A549 (cell line): ENCODE measurements around the gene TRAF3. TPM values are rescaled to one million over a fixed set of nuclear protein-coding genes. Genes with fewer than 3 reads are reported as not detected.

ENCODE experiments used
- ATAC-seq, 2 experiments: fragments of 200-7000 bp in 1 of 2; fragments of >200 bp in 1 of 2; cut with Nextera tagmentation in 1 of 2; cut with Tn5 transposase in 1 of 2; 3 replicates each; pipeline versions ENCODE4 v1.8.0 to v1.9.1; 2018 to 2020; ENCODE audit warnings: mild to moderate bottlenecking in 1 of 2, moderate library complexity in 1 of 2
- CTCF ChIA-PET: fragments of 300-600 bp; sonication (Branson Sonifier 250); formaldehyde crosslinking; extraction: SDS; loops from one replicate; lab custom pipeline; 2021; ENCODE audit warnings: antibody characterized with exemption, inconsistent platforms; lab: Yijun Ruan, JAX
- POLR2A ChIA-PET: fragments of 350-600 bp; formaldehyde crosslinking; extraction: SDS; loops from one replicate; lab custom pipeline; 2021; ENCODE audit warnings: antibody characterized with exemption, inconsistent platforms; lab: Yijun Ruan, JAX
- DNase-seq, 2 experiments: peaks; one replicate each; pipeline versions ENCODE4 v3.0.0 to v3.0.0-alpha.2; 2011 to 2016; ENCODE audit warnings: low read depth in 1 of 2, low spot score in 1 of 2
- FAIRE-seq: peaks from 2 replicates; lab custom pipeline; 2011; peaks lifted over from hg19 to GRCh38; lab: Jason Lieb, UNC
- H3K27ac ChIP-seq, 2 experiments: fragments of >200 bp; sonication (Bioruptor Twin); formaldehyde crosslinking; 3 replicates each; pipeline ENCODE4 v1.5.1; 2016 to 2017
- H3K4me1 ChIP-seq: fragments of >200 bp; sonication (Bioruptor Twin); formaldehyde crosslinking; 3 replicates; pipeline ENCODE4 v1.6.1; 2016
- H3K4me2 ChIP-seq: fragments of >200 bp; sonication (Bioruptor Twin); formaldehyde crosslinking; 3 replicates; pipeline ENCODE4 v1.6.1; 2016
- H3K4me3 ChIP-seq: fragments of >200 bp; sonication (Bioruptor Twin); formaldehyde crosslinking; 3 replicates; pipeline ENCODE4 v1.5.1; 2016
- H3K9me3 ChIP-seq: fragments of >200 bp; sonication (Bioruptor Twin); formaldehyde crosslinking; 3 replicates; pipeline ENCODE4 v1.6.1; 2016
- CBX8 ChIP-seq: fragments of 200-600 bp; sonication (generic); IDR thresholded peaks from 2 replicates; pipeline ENCODE4 v1.6.1; 2016
- CHD2 ChIP-seq: fragments of 150-350 bp; IDR thresholded peaks from 2 replicates; pipeline ENCODE4 v1.6.1; 2014; ENCODE audit warnings: low read length; ENCODE audit not compliant: partially characterized antibody
- ESRRA ChIP-seq: fragments of 150-350 bp; IDR thresholded peaks from 2 replicates; pipeline ENCODE4 v1.6.1; 2014; ENCODE audit warnings: mild to moderate bottlenecking, low read length, borderline replicate concordance
- FOSB ChIP-seq: fragments of 250-450 bp; sonication (Bioruptor Pico); IDR thresholded peaks from 2 replicates; pipeline ENCODE4 v1.5.0; 2020; ENCODE audit warnings: mild to moderate bottlenecking, moderate library complexity
- HDAC2 ChIP-seq: fragments of 200-600 bp; sonication (generic); IDR thresholded peaks from 2 replicates; pipeline ENCODE4 v1.6.1; 2016
- JUN ChIP-seq, 2 experiments: fragments of >200 bp; sonication (Bioruptor Twin); formaldehyde crosslinking; IDR thresholded peaks; 2 replicates in 1 of 2; 3 replicates in 1 of 2; pipeline ENCODE4 v1.6.1; 2016 to 2017
- JUNB ChIP-seq: fragments of >200 bp; sonication (Bioruptor Twin); formaldehyde crosslinking; IDR thresholded peaks from 2 replicates; pipeline ENCODE4 v1.6.1; 2016
- KDM1A ChIP-seq: fragments of 200-600 bp; sonication (generic); IDR thresholded peaks from 2 replicates; pipeline ENCODE4 v1.6.1; 2016; ENCODE audit warnings: low read depth, mild to moderate bottlenecking
- KDM5A ChIP-seq: fragments of 200-600 bp; sonication (generic); IDR thresholded peaks from 2 replicates; pipeline ENCODE4 v1.6.1; 2016; ENCODE audit warnings: antibody characterized with exemption, mild to moderate bottlenecking
- MAFK ChIP-seq: fragments of 450-650 bp; IDR thresholded peaks from 2 replicates; pipeline ENCODE4 v1.6.1; 2014; ENCODE audit not compliant: partially characterized antibody
- MAZ ChIP-seq: fragments of 150-350 bp; IDR thresholded peaks from 2 replicates; pipeline ENCODE4 v1.6.1; 2014; ENCODE audit warnings: antibody characterized with exemption, low read depth, low read length, borderline replicate concordance
- MYC ChIP-seq: IDR thresholded peaks from 2 replicates; pipeline ENCODE4 v1.6.1; 2012; ENCODE audit warnings: mild to moderate bottlenecking, inconsistent platforms, low read length, improper control_type of control experiment, borderline replicate concordance
- PHF8 ChIP-seq: fragments of 200-600 bp; sonication (generic); IDR thresholded peaks from 2 replicates; pipeline ENCODE4 v1.6.1; 2016; ENCODE audit warnings: low read depth, mild to moderate bottlenecking, antibody characterized with exemption, moderate library complexity, borderline replicate concordance
- RCOR1 ChIP-seq: fragments of 150-350 bp; IDR thresholded peaks from 2 replicates; pipeline ENCODE4 v1.6.1; 2014; ENCODE audit warnings: antibody characterized with exemption, low read length, low read depth
- RFX5 ChIP-seq: fragments of 450-650 bp; IDR thresholded peaks from 2 replicates; pipeline ENCODE4 v1.7.1; 2014; ENCODE audit warnings: antibody characterized with exemption, mild to moderate bottlenecking, moderate library complexity
- SMC3 ChIP-seq: fragments of >200 bp; sonication (Bioruptor Twin); formaldehyde crosslinking; IDR thresholded peaks from 3 replicates; pipeline ENCODE4 v1.6.1; 2018; ENCODE audit warnings: inconsistent platforms
- ZC3H11A ChIP-seq: fragments of 450-650 bp; IDR thresholded peaks from 2 replicates; pipeline ENCODE4 v1.6.1; 2014; ENCODE audit warnings: antibody characterized with exemption, mild to moderate bottlenecking
- WGBS: methylation state at CpG from one replicate; pipeline ENCODE4 v1.1.6; 2017; ENCODE audit errors: missing lambda C conversion rate; 5-methylcytosine and 5-hydroxymethylcytosine counted together
- polyA plus RNA-seq, 4 experiments: library from polyadenylated mRNA; depleted of rRNA in 3 of 4; stranded (reverse); fragments of >200 nt; fragmentation: RNase III in 1 of 4; extraction: RNeasy Plus Mini Kit Qiagen cat#74134 plus additional on column Dnase treatment in 1 of 4; gene quantifications; 2 replicates in 3 of 4; 3 replicates in 1 of 4; pipeline ENCODE4 v1.2.3, GENCODE V29; 2011 to 2017
- TF ChIP-seq, protein P1 (sequence below): fragments of 250-450 bp; sonication (Bioruptor Pico); IDR thresholded peaks from 2 replicates; pipeline ENCODE4 v1.5.0; 2020; ENCODE audit warnings: low read depth, mild to moderate bottlenecking, moderate library complexity
- TF ChIP-seq, protein P2 (sequence below): fragments of >200 bp; sonication (Bioruptor Twin); formaldehyde crosslinking; IDR thresholded peaks from 3 replicates; pipeline ENCODE4 v1.5.1; 2016

TRAF3 gene
- polyA plus RNA-seq, 2 of the 4 experiments (the other 2 are of a cell fraction) = 20.2 to 25.5 TPM

DNA sequence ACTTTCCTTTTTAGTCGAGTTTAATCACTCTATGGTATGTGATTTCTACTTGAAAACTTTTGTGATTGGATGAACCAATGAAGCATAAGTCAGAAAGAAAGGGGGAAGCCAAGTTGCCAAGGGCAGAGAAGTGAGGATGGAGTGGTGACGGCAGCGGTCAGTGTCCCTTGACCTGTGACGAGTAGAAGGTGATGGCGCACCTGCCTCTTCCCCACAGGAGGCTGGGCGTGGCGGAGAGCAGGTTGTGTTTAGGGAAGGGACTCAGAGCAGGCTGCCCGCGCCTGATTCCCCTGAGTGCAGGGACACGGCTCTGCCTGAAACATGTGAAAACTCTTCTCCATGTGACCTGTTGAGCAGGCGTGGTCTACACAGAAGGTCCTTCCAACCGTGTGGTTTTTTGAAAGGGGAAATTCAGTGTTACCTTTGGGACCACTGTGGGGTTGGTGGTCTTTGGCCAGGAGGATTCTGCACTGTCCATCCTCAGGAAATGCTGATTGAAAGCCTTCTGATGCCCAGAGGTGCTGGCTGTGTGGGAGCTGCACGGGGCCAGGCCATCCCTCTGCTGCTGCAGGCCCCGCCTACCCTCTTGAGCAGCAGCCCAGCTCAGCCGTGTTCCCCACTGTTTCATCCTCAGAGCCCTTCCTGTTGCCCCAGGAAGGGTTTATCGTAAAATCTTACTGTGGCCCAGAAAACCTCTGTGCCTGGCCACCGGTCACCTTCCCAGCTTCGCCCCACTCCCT lies 121.7 kb downstream of the TRAF3 start:
- no peak for FAIRE-seq
- POLR2A ChIA-PET = interaction anchor here (0.6 kb wide), 1 partner anchor 650 kb away, joined by 3 read pairs; no protein-coding TSS in a partner anchor

DNA sequence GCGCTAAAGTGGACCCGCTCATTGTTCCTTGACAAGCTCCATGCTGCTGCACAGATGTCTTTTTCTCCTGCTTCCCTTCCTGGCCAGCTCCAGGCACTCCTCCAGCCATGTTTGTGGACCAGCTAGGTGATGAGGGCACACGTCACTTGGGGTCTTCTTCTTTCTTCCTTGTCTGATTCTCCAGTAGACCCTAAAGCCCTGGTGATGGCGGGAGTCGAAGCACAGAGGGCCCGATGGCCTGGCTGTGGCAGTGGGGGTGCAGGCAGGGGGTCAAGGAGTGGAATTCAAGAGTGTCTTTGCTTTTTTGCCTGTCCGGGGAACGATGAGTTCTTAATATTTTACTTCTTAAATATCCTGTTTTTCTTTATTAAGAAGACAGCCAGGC lies 122.3 kb downstream of the TRAF3 start:
- FAIRE-seq = no peak
- no peak for DNase-seq
- H3K9me3 ChIP-seq = no peaks in the 10 kb centered on the region
- ChIA-PET CTCF (no interaction called here), POLR2A (interaction anchor here (0.6 kb wide), 1 partner anchor 651 kb away, joined by 3 read pairs; no protein-coding TSS in a partner anchor)
- ATAC-seq = no peak
- no peak overlapping the region for H3K4me2 ChIP-seq
- no peaks in the 10 kb centered on the region for H3K4me1 ChIP-seq
- no peak overlapping the region for H3K27ac ChIP-seq
- 98% methylated on average over 8 of the region's 8 CpGs for WGBS
- no peak overlapping the region for H3K4me3 ChIP-seq
- TF ChIP-seq KDM1A (no peak), RFX5 (no peak), CBX8 (no peak), MAFK (no peak), RCOR1 (no peak)
- TF ChIP-seq, protein P1, sequence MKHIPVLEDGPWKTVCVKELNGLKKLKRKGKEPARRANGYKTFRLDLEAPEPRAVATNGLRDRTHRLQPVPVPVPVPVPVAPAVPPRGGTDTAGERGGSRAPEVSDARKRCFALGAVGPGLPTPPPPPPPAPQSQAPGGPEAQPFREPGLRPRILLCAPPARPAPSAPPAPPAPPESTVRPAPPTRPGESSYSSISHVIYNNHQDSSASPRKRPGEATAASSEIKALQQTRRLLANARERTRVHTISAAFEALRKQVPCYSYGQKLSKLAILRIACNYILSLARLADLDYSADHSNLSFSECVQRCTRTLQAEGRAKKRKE (CRISPR knock-in tag) = no peak
- TF ChIP-seq, all 56 proteins: peak for 0

More for the DNA sequence above, 121.7 kb downstream of the TRAF3 start:
- H3K4me2 ChIP-seq = no peak overlapping the region
- no peak overlapping the region for H3K4me3 ChIP-seq
- no peaks in the 10 kb centered on the region for H3K9me3 ChIP-seq
- 87% methylated on average over 18 of the region's 18 CpGs for WGBS
- TF ChIP-seq HDAC2 (no peak), FOSB (CRISPR knock-in tag) (no peak), JUN (IDR thresholded peaks at IDR 0.05) (no peak), MYC (no peak), PHF8 (no peak), ESRRA (no peak), JUNB (no peak), CHD2 (no peak), SMC3 (no peak), MAZ (no peak), MAFK (no peak)
- TF ChIP-seq, protein P2, sequence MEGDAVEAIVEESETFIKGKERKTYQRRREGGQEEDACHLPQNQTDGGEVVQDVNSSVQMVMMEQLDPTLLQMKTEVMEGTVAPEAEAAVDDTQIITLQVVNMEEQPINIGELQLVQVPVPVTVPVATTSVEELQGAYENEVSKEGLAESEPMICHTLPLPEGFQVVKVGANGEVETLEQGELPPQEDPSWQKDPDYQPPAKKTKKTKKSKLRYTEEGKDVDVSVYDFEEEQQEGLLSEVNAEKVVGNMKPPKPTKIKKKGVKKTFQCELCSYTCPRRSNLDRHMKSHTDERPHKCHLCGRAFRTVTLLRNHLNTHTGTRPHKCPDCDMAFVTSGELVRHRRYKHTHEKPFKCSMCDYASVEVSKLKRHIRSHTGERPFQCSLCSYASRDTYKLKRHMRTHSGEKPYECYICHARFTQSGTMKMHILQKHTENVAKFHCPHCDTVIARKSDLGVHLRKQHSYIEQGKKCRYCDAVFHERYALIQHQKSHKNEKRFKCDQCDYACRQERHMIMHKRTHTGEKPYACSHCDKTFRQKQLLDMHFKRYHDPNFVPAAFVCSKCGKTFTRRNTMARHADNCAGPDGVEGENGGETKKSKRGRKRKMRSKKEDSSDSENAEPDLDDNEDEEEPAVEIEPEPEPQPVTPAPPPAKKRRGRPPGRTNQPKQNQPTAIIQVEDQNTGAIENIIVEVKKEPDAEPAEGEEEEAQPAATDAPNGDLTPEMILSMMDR = no peak
- ATAC-seq (no peak), DNase-seq (no peak)
- no peaks in the 10 kb centered on the region for H3K4me1 ChIP-seq
- CTCF ChIA-PET = no interaction called here
- no peak overlapping the region for H3K27ac ChIP-seq

DNA sequence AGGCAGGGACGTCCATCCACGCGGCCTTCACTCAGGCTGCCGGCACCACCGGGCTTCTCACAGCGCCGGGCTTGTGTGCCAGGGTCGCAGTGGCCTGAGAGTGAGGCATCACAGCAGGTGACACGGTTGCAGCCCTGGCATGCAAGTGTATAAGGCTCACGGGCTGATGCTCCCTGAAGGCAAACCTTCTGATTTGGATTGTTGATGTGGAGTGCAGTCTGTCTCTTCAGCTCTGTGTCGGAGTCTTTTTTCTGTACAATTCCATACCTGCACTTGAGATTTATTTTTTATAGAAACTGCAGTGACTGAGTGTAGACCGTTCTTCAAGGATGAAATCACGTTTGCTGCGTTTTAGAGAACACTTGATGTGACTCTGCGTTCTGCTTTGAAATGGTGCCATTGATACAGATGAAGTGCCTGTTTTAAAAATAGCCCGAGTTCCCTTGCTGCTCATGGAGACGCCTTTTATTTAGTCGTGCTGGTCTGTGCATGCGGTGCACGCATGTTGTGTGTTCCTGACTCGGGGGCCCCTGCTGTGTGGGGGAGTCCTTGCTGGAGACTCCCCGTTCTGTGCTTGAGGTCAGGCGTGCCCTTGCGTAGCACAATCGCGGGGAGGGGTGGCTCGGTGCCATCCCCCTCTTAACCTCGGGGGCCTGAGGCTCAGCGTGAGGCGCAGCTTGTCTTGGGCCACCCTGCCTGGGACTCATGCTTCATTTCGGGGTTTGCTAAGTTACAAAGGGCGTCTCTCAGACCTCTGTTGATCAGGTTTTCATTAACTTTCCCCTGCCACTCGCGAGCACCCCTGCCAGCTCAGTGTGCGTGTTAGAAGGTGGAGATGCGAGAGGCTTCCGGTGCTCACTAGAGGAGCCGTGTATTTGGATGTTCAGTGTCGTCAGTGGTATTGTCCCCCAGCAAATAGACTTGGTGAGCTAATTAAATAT lies 123.7 kb downstream of the TRAF3 start:
- Histone ChIP-seq H3K4me1 (no peaks in the 10 kb centered on the region), H3K9me3 (no peaks in the 10 kb centered on the region), H3K4me2 (no peak overlapping the region), H3K4me3 (no peak overlapping the region), H3K27ac (no peak overlapping the region)
- DNase-seq (no peak), FAIRE-seq (no peak), ATAC-seq (no peak)
- POLR2A ChIA-PET = no interaction called here
- CTCF ChIA-PET = no interaction called here
- TF ChIP-seq ZC3H11A (no peak), CBX8 (no peak), KDM5A (no peak)
- WGBS = 90% methylated on average over 38 of the region's 39 CpGs
